HepG2 (cell line): Measurements from ENCODE around the gene ZNF556. TPM values are rescaled to one million over a fixed set of nuclear protein-coding genes. Genes with fewer than 3 reads are reported as not detected.

Experiments used
- ATAC-seq: fragments of 200-7000 bp; cut with Tn5 transposase; 3 replicates; pipeline ENCODE4 v1.9.1; 2020; ENCODE audit warnings: mild to moderate bottlenecking, moderate library complexity
- BruUV-seq: library from RNA; stranded (reverse); fragments of 400-500 nt; replicated peaks from 2 replicates; lab custom pipeline; 2021; lab: Mats Ljungman, UMichigan
- CTCF ChIA-PET: fragments of 300-600 bp; formaldehyde crosslinking; extraction: SDS; loops from one replicate; lab custom pipeline; 2021; ENCODE audit warnings: low total read pairs, inconsistent platforms, low intra/inter-chr PET ratio; lab: Yijun Ruan, JAX
- POLR2A ChIA-PET: fragments of 350-600 bp; sonication (Branson Sonifier 250); formaldehyde crosslinking; loops from one replicate; lab custom pipeline; 2020; ENCODE audit warnings: antibody characterized with exemption, inconsistent platforms; lab: Yijun Ruan, JAX
- DNase-seq: peaks from one replicate; pipeline ENCODE4 v3.0.0-alpha.2; 2015; ENCODE audit warnings: low spot score
- FAIRE-seq: peaks from 3 replicates; lab custom pipeline; 2011; peaks lifted over from hg19 to GRCh38; lab: Jason Lieb, UNC
- H2AFZ ChIP-seq: one replicate; pipeline ENCODE4 v1.6.1; 2011; ENCODE audit warnings: low read length, inconsistent platforms
- H3K27ac ChIP-seq: fragments of 300-600 bp; 3 replicates; pipeline ENCODE4 v1.8.0; 2011; ENCODE audit warnings: mixed run types, mild to moderate bottlenecking, mixed read lengths, low read length, inconsistent platforms; ENCODE audit not compliant: insufficient read depth; ENCODE audit errors: extremely low read length
- H3K27me3 ChIP-seq, 2 experiments: fragments of 200-600 bp in 1 of 2; 2 replicates in 1 of 2; 3 replicates in 1 of 2; pipeline versions ENCODE4 v1.6.0 to v1.8.0; 2011; ENCODE audit warnings: low read length in 2 of 2, mild to moderate bottlenecking in 2 of 2, moderate library complexity in 2 of 2, inconsistent platforms in 1 of 2; ENCODE audit not compliant: insufficient read depth in 2 of 2, control insufficient read depth in 1 of 2
- H3K36me3 ChIP-seq, 2 experiments: fragments of 200-600 bp in 1 of 2; replicated peaks in 1 of 2; 2 replicates in 1 of 2; 3 replicates in 1 of 2; pipeline versions ENCODE4 v1.5.1 to v1.8.0; 2011; ENCODE audit warnings: low read length in 2 of 2, inconsistent platforms in 1 of 2; ENCODE audit not compliant: insufficient read depth in 2 of 2, control insufficient read depth in 1 of 2
- H3K4me1 ChIP-seq: 2 replicates; pipeline ENCODE4 v1.5.1; 2012; ENCODE audit warnings: low read length, inconsistent platforms; ENCODE audit not compliant: insufficient read depth
- H3K4me2 ChIP-seq: 2 replicates; pipeline ENCODE4 v1.6.0; 2011; ENCODE audit warnings: low read depth, low read length, inconsistent platforms
- H3K4me3 ChIP-seq, 3 experiments: fragments of 200-600 bp in 1 of 3; sonication (generic), shearing (Covaris generic) in 1 of 3; replicated peaks in 1 of 3; 2 replicates each; pipeline ENCODE4 v1.5.1; 2011 to 2016; ENCODE audit warnings: low read length in 3 of 3, inconsistent platforms in 2 of 3, low read depth in 2 of 3, mild to moderate bottlenecking in 2 of 3, control low read depth in 1 of 3, mixed read lengths in 1 of 3; ENCODE audit not compliant: insufficient read depth in 1 of 3
- H3K79me2 ChIP-seq: one replicate; pipeline ENCODE4 v1.6.1; 2011; ENCODE audit warnings: low read length, inconsistent platforms; ENCODE audit not compliant: insufficient read depth
- H3K9ac ChIP-seq: 2 replicates; pipeline ENCODE4 v1.6.0; 2011; ENCODE audit warnings: mild to moderate bottlenecking, low read depth, low read length, inconsistent platforms; ENCODE audit not compliant: insufficient read depth
- H3K9me3 ChIP-seq: 2 replicates; pipeline ENCODE4 v1.5.1; 2012; ENCODE audit warnings: mild to moderate bottlenecking, low read length
- H4K20me1 ChIP-seq: 2 replicates; pipeline ENCODE4 v1.6.0; 2011; ENCODE audit warnings: inconsistent platforms, mild to moderate bottlenecking, low read length, moderate library complexity; ENCODE audit not compliant: insufficient read depth
- CSRNP1 ChIP-seq: sonication (generic); formaldehyde crosslinking; IDR thresholded peaks from 2 replicates; pipeline ENCODE4 v1.8.1; 2023; ENCODE audit warnings: mild to moderate bottlenecking, missing genetic modification reagents
- DBP ChIP-seq: sonication (generic); formaldehyde crosslinking; IDR thresholded peaks from 2 replicates; pipeline ENCODE4 v1.4.0; 2020; ENCODE audit warnings: missing genetic modification reagents; ENCODE audit errors: not compliant biosample characterization
- FOXM1 ChIP-seq: sonication (generic); formaldehyde crosslinking; IDR thresholded peaks from 2 replicates; pipeline ENCODE4 v1.5.0; 2020; ENCODE audit warnings: missing genetic modification reagents
- HHEX ChIP-seq: IDR thresholded peaks from 2 replicates; pipeline ENCODE4 v1.6.1; 2016; ENCODE audit warnings: control low read depth
- IKZF1 ChIP-seq: fragments of 450-650 bp; IDR thresholded peaks from 2 replicates; pipeline ENCODE4 v1.7.1; 2016
- KDM2A ChIP-seq: sonication (generic); formaldehyde crosslinking; IDR thresholded peaks from 2 replicates; pipeline ENCODE4 v1.4.0; 2020; ENCODE audit warnings: low read depth, missing genetic modification reagents, borderline replicate concordance
- PATZ1 ChIP-seq: sonication (generic); formaldehyde crosslinking; IDR thresholded peaks from 2 replicates; pipeline ENCODE4 v1.4.0; 2020; ENCODE audit warnings: missing genetic modification reagents
- SETDB1 ChIP-seq: sonication (generic); formaldehyde crosslinking; IDR thresholded peaks from 2 replicates; pipeline ENCODE4 v1.5.1; 2020; ENCODE audit warnings: missing genetic modification reagents, mild to moderate bottlenecking, borderline replicate concordance
- TEAD3 ChIP-seq: optimal IDR thresholded peaks from 2 replicates; pipeline ENCODE3; 2016; ENCODE audit warnings: borderline replicate concordance
- THAP7 ChIP-seq: sonication (generic); formaldehyde crosslinking; IDR thresholded peaks from 2 replicates; pipeline ENCODE4 v1.8.1; 2023; ENCODE audit warnings: mild to moderate bottlenecking, missing genetic modification reagents
- ZBTB2 ChIP-seq: sonication (generic); formaldehyde crosslinking; IDR thresholded peaks from 2 replicates; pipeline ENCODE4 v1.8.0; 2022; ENCODE audit warnings: low read depth, missing genetic modification reagents
- ZBTB3 ChIP-seq: sonication (generic); formaldehyde crosslinking; IDR thresholded peaks from 2 replicates; pipeline ENCODE4 v1.4.0; 2020; ENCODE audit warnings: low read depth, mild to moderate bottlenecking, moderate library complexity, missing genetic modification reagents, borderline replicate concordance
- ZNF552 ChIP-seq: sonication (generic); formaldehyde crosslinking; IDR thresholded peaks from 2 replicates; pipeline ENCODE4 v1.9.0; 2022; ENCODE audit warnings: missing genetic modification reagents, mild to moderate bottlenecking, borderline replicate concordance
- ZNF572 ChIP-seq: sonication (generic); formaldehyde crosslinking; IDR thresholded peaks from 2 replicates; pipeline ENCODE4 v1.5.1; 2020; ENCODE audit warnings: mild to moderate bottlenecking, missing genetic modification reagents
- ZNF770 ChIP-seq: sonication (generic); formaldehyde crosslinking; IDR thresholded peaks from 2 replicates; pipeline ENCODE4 v1.5.0; 2020; ENCODE audit warnings: mild to moderate bottlenecking, missing genetic modification reagents
- ZNF841 ChIP-seq: sonication (generic); formaldehyde crosslinking; IDR thresholded peaks from 2 replicates; pipeline ENCODE4 v1.8.1; 2023; ENCODE audit warnings: missing genetic modification reagents, borderline replicate concordance
- WGBS: methylation state at CpG from one replicate; pipeline ENCODE4 v1.1.6; 2017; ENCODE audit warnings: low lambda C conversion rate; 5-methylcytosine and 5-hydroxymethylcytosine counted together
- in situ Hi-C: cut with HindIII; loops from 2 replicates; pipeline ENCODE4 v1.10.0; 2017; ENCODE audit warnings: low pct_unique_long_range_greater_than_20kb; ENCODE audit not compliant: extremely low pct_ligation_motif_present
- intact Hi-C: fragments of 100-400 bp; cut with micrococcal nuclease; formaldehyde crosslinking; loops from one replicate; pipeline ENCODE4 v1.10.0; 2022; ENCODE audit not compliant: unreplicated experiment
- polyA plus RNA-seq, 8 experiments: library from polyadenylated mRNA; depleted of rRNA in 3 of 8; stranded (reverse) in 7 of 8; unstranded in 1 of 8; fragments of >200 nt; fragmentation: Illumina TruSeq in 4 of 8; extraction: Trizol in 4 of 8; gene quantifications; 2 replicates each; pipeline versions ENCODE4 v1.2.1 to v1.2.3, GENCODE V29; 2011 to 2016; ENCODE audit warnings: low read depth in 4 of 8, missing spikeins in 1 of 8, mixed read lengths in 1 of 8; ENCODE audit not compliant: insufficient read depth in 1 of 8
- total RNA-seq, 5 experiments: library from RNA; depleted of rRNA; stranded (reverse); fragments of >200 nt; fragmentation: Illumina TruSeq; extraction: Trizol; gene quantifications; 2 replicates each; pipeline ENCODE4 v1.2.3, GENCODE V29; 2016; ENCODE audit warnings: low read depth in 1 of 5

The ZNF556 gene
- total and polyA plus RNA-seq, 2 of the 13 experiments (the other 11 are each of a cell fraction or from before 2014, with no cell fraction given): 4.2 to 28.6 TPM

- no peak overlapping the region for H3K4me2 ChIP-seq
- H3K9me3 ChIP-seq: no peaks in the 10 kb centered on the region; the same call in 1 of the 2 replicates
- no peaks in the 10 kb centered on the region for H3K79me2 ChIP-seq
- peaks cover 8% of the 10 kb centered on the region for H3K4me1 ChIP-seq
- BruUV-seq: no TSS peak
- H3K9ac ChIP-seq: no peak overlapping the region
- H3K4me3 ChIP-seq: no peak overlapping the region
- H2AFZ ChIP-seq: no peak overlapping the region
- no peaks in the 10 kb centered on the region for H4K20me1 ChIP-seq
- intact Hi-C loops (no loop called here), in situ Hi-C loops (no loop called here)
- WGBS: 79% methylated on average over 2 of the region's 2 CpGs
- ChIA-PET CTCF (no interaction called here), POLR2A (interaction anchor here (1.5 kb wide), 1 partner anchor 11 kb away, joined by 4 read pairs; no protein-coding TSS in a partner anchor)
- no peak overlapping the region for H3K27ac ChIP-seq
- H3K36me3 ChIP-seq: no peaks in the 10 kb centered on the region; a peak in 1 of 5 replicates
- FAIRE-seq: no peak
- no peaks in the 10 kb centered on the region for H3K27me3 ChIP-seq
- no peak for ATAC-seq
- DNase-seq: no peak
- TF ChIP-seq FOXM1 (CRISPR knock-in tag): no peak
- no peak for TF ChIP-seq THAP7 (CRISPR knock-in tag)
- no peak for TF ChIP-seq ZNF572 (CRISPR knock-in tag)
- no peak for TF ChIP-seq ZNF770 (CRISPR knock-in tag)
- TF ChIP-seq ZNF552: no peak
- TF ChIP-seq KDM2A: no peak
- TF ChIP-seq DBP (CRISPR knock-in tag): no peak
- no peak for TF ChIP-seq PATZ1 (CRISPR knock-in tag)
- no peak for TF ChIP-seq ZNF841 (CRISPR knock-in tag)
- no peak for TF ChIP-seq SETDB1 (CRISPR knock-in tag)
- no peak for TF ChIP-seq ZBTB2 (CRISPR knock-in tag)
- no peak for TF ChIP-seq TEAD3
- no peak for TF ChIP-seq CSRNP1 (CRISPR knock-in tag)
- no peak for TF ChIP-seq IKZF1
- TF ChIP-seq HHEX (CRISPR knock-in tag): no peak
- TF ChIP-seq ZBTB3 (CRISPR knock-in tag): no peak
These were observed 40.1 kb upstream of the ZNF556 start for GRCh38 chr19:2827022-2827421.
